Tibial nerve (tissue), 4 donors: ENCODE data around the gene RALBP1.

Source experiments
- EP300 ChIP-seq, 2 donors: sonication (generic); formaldehyde crosslinking; IDR thresholded peaks; one replicate each; pipeline ENCODE4 v1.6.1; 2017; ENCODE audit warnings: antibody characterized with exemption in 2 of 2, mild to moderate bottlenecking in 1 of 2
- POLR2A ChIP-seq, 2 donors: fragments of 450-650 bp; IDR thresholded peaks; one replicate each; pipeline ENCODE4 v1.6.1; 2017; ENCODE audit warnings: antibody characterized with exemption in 2 of 2, mild to moderate bottlenecking in 2 of 2, moderate library complexity in 2 of 2
- TF ChIP-seq, protein P1 (sequence below), 5 experiments: fragments of 200-600 bp in 3 of 5; fragments of 450-650 bp in 2 of 5; sonication (generic) in 3 of 5; IDR thresholded peaks; one replicate each; pipeline ENCODE4 v1.5.1; 2016 to 2019; ENCODE audit warnings: antibody characterized with exemption in 5 of 5, mild to moderate bottlenecking in 3 of 5, moderate library complexity in 2 of 5

DNA sequence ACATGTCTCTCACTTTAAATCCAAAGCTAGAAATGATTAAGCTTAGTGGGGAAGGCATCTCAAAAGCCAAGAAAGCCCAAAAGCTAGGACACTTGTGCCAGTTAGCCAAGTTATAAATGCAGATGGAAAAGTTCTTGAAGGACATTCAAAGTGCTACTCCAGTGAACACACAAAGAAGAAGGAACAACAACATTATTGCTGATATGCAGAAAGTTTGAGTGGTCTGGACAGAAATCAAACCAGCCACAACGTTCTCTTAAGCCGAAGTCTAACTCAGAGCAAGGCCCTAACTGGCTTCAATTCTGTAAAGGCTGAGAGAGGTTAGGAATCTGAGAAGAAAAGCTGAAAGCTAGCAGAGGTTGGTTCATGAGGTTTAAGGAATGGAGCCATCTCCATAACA is 90.1 kb downstream of the RALBP1 start:
- no peak for TF ChIP-seq POLR2A (IDR thresholded peaks at IDR 0.05)
- TF ChIP-seq, protein P1, sequence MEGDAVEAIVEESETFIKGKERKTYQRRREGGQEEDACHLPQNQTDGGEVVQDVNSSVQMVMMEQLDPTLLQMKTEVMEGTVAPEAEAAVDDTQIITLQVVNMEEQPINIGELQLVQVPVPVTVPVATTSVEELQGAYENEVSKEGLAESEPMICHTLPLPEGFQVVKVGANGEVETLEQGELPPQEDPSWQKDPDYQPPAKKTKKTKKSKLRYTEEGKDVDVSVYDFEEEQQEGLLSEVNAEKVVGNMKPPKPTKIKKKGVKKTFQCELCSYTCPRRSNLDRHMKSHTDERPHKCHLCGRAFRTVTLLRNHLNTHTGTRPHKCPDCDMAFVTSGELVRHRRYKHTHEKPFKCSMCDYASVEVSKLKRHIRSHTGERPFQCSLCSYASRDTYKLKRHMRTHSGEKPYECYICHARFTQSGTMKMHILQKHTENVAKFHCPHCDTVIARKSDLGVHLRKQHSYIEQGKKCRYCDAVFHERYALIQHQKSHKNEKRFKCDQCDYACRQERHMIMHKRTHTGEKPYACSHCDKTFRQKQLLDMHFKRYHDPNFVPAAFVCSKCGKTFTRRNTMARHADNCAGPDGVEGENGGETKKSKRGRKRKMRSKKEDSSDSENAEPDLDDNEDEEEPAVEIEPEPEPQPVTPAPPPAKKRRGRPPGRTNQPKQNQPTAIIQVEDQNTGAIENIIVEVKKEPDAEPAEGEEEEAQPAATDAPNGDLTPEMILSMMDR (IDR thresholded peaks at IDR 0.05) = no peak
- no peak for TF ChIP-seq EP300 (IDR thresholded peaks at IDR 0.05)
